GM18868 (cell line): ENCODE data around the gene TARM1.
A peak's percentile ranks its signal among the peaks of the same experiment; 100 is the strongest.
"Not testable (repeated sequence)": the region's sequence is repeated elsewhere in the genome, so short reads cannot be mapped to it uniquely, and the experiment has no call there.

Source experiments
- ATAC-seq: cut with Tn5 transposase; IDR thresholded peaks from one replicate; pipeline ENCODE4 v1.9.1; 2021; ENCODE audit warnings: mild to moderate bottlenecking, moderate library complexity; ENCODE audit not compliant: unreplicated experiment

Gene TARM1

DNA sequence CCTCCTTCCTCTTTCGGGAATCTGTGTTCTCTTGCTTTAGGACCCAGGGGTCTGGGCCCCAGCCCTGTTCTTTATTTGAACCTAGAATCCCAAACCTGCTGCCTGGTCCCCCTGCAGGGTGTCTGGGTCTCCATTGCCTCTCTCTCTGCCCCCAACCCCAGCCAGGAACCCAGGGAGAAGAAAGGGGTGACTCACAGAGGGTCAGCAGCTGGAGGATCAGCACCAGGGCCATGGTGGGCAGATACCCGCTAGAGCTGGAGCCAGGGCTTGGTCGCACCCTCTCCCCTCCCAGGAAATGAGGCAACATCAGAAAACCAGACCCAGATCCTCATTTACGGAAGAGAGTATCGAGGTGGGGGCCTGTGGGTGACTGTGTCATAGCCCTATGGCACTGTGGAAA is 19.4 kb upstream of the TARM1 start, which contains the start of gene OSCAR:
Gene OSCAR, minus strand, starts transcription at position 243 of the 400 bp plus-strand sequence. Its CDS starts 11 bp downstream, at position 232.
- no peak for ATAC-seq

GRCh38 chr19:54099903-54100255 is 18.7 kb upstream of the TARM1 start:
- not testable (repeated sequence) for ATAC-seq

DNA sequence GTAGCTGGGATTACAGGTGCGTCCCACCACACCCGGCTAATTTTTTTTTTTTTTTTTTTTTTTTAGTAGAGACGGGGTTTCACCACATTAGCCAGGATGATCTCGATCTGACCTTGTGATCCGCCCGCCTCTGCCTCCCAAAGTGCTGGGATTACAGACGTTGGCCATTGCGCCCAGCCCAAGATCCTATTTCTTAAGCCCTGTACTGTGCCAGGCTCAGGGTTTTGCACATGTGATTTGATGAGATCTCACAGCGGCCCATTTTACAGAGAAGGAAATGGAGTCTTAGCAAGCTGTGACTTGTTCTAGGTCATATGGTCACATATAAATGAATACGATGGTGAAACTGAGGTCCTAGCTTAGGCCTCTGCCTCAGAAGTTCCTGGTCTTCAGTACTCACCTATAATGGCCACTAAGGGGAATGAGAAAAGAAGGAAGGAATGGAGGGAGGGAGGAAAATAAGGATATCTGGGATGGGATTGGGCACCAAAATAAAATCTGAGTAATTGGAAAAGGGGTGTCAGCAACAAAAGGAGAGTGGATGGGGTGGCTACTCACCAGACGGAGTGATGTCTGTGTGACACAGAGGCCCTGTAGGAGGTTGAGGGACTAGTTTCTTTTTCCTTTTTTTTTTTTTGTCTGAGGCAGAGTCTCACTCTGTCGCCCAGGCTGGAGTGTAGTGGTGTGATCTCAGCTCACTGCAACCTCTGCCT is 18.2 kb upstream of the TARM1 start:
- ATAC-seq: no peak

- no peak for ATAC-seq
These were observed 15.5 kb upstream of the TARM1 start for GRCh38 chr19:54096617-54097106.

- not testable (repeated sequence) for ATAC-seq
These were observed 14.9 kb upstream of the TARM1 start for GRCh38 chr19:54095859-54096616.

- ATAC-seq: no peak
These were observed 14.1 kb upstream of the TARM1 start for GRCh38 chr19:54095136-54095858.

GRCh38 chr19:54094426-54095000 is 13.3 kb upstream of the TARM1 start:
- ATAC-seq: no peak

- no peak for ATAC-seq
These were observed 3.2 kb upstream of the TARM1 start for GRCh38 chr19:54084410-54084809.

- no peak for ATAC-seq
These were observed 3.8 kb downstream of the TARM1 start for GRCh38 chr19:54077334-54077733.

DNA sequence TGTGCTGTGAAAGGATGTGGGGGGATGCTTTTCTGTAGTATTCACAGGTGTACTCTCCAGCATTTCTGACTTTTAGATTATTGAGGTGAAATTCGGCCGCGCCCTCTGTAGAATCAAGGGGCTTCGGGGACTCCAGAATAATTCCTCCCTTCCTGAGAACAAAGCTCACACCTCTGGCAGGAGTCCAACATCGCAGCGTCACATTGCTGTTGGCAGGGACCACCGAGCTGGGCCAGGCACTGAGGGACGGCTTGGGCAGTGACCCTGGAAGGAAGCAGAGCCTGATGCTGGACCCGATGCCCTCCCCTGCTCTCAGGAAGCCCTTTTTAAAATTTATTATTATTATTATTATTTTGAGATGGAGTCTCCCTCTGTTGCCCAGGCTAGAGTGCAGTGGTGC is 6.3 kb downstream of the TARM1 start:
- ATAC-seq: no peak

DNA sequence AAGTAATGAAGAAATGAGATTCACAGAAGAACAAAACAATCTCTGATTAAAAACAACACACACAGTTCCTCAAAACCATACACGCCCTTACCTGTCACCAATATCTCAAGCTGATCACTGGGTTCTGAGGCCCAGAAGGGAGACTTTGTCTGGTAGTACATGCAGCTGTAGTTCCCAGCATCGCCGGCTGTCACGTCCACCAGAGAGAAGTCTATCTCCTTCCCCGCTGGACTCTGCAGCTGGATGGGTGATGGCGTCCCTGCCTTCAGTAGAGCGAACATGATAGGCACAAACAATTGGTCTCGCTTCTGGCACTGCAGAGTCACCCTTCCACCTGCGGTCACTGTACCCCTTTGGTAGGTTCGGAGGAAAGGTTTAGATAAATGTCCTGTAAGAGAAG is 7.3 kb downstream of the TARM1 start:
- ATAC-seq: no peak

- no peak for ATAC-seq
These were observed 11.7 kb downstream of the TARM1 start for GRCh38 chr19:54069470-54069869.

GRCh38 chr19:54063350-54064116 is 17.6 kb downstream of the TARM1 start, which contains the start of gene VSTM1:
Gene VSTM1 (minus strand): TSS chr19:54063897. CDS start chr19:54063777, 120 bp downstream.
- no peak for ATAC-seq

DNA sequence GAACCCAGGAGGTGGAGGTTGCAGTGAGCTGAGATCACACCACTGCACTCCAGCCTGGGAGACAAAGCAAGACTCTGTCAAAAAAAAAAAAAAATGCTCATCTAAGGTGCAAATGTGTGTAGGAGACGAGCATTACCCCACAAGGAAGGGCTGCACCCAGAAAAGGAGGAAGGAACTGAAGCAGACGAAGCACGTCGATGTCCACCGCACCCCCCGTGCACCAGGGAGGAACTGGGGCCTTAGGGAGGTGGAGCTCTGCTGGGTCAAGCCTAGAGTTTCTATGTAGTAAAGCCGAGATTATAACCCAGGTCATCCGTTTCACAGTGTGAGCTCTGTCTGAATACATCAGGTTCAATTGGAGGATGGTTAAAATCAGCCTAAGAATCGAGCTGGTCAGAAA is 18.5 kb downstream of the TARM1 start:
- ATAC-seq: no peak

DNA sequence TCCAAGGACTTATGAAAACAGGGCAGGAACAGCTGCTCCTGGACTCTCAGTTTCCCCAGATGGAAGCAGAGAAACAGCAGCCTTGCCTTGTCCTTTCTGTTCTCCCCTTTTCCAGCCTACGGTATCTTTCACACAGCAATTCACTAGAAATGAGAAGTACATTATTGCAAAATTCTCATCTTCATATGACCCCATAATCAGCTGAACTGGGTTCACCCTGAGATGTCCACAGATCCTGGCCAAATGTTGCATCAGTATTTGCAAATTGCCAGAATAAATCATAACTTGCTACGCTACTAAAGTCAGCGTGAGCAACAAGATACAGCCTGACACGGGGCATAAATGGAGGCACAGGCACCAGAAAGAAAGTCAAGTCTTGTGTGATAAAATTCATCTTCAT is 33.5 kb downstream of the TARM1 start:
- no peak for ATAC-seq

GRCh38 chr19:54045771-54046170 is 35.4 kb downstream of the TARM1 start:
- ATAC-seq: no peak

DNA sequence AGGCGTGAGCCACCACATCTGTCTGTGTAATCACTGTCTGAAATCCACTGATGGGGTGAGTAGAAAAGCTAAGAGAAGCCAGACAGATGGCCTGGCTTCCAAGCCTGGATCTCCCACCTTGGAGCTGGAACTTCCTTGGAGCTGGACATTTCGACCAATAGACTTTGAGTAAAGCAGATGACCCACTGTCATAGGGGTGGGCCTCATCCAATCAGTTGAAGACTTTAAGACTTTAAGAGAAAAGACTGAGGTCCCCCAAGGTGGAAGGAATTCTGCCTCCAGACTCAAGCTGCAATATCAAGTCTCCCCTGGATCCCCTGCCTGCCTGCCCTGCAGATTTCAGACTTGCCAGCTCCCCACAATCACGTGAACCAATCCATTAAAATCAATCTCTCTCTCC is 38.2 kb downstream of the TARM1 start:
- ATAC-seq: no peak

GRCh38 chr19:54041969-54042606 is 39.1 kb downstream of the TARM1 start:
- no peak for ATAC-seq

- ATAC-seq: no peak
These were observed 41.2 kb downstream of the TARM1 start for GRCh38 chr19:54040003-54040402.

DNA sequence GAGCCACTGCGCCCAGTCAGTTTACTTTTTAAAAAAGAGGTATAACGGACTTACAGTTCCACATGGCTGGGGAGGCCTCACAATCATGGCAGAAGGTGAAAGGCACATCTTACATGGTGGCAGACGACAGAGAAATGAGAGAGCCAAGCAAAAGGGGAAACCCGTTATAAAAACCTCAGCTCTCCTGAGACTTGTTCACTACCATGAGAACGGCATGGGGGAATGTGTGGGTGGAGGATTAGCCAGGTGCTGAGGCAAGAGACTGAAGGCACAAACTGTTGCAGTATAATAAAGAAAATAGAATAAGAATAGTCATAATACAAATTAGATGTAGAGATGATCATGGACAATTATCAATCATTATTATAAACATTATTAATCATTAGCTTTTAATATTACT is 44.6 kb downstream of the TARM1 start:
- ATAC-seq: peak; percentile 54
